Adrenal gland (tissue), 5 donors: ENCODE measurements around the gene ARV1.

Experiments used
- CTCF ChIP-seq, 6 experiments: fragments of 450-650 bp in 4 of 6; fragments of 200-600 bp in 2 of 6; sonication (generic) in 1 of 6; IDR thresholded peaks; 1 replicate in 5 of 6; 2 replicates in 1 of 6; pipeline versions ENCODE4 v1.5.1 to v1.8.0; 2016 to 2021; ENCODE audit warnings: antibody characterized with exemption in 6 of 6, mild to moderate bottlenecking in 2 of 6, moderate library complexity in 1 of 6
- POLR2A ChIP-seq, 2 donors: fragments of 450-650 bp; IDR thresholded peaks; one replicate each; pipeline ENCODE4 v1.6.1; 2017; ENCODE audit warnings: antibody characterized with exemption in 2 of 2, mild to moderate bottlenecking in 2 of 2, moderate library complexity in 1 of 2
- donor health status: DM: no; HTN: no; CAD: no.

- no peak for TF ChIP-seq CTCF (IDR thresholded peaks at IDR 0.05)
- TF ChIP-seq POLR2A (IDR thresholded peaks at IDR 0.05): no peak
Observed at GRCh38 chr1:230977761-230978490, 968 bp upstream of the ARV1 start.
